Effector memory CD8-positive, alpha-beta T cell (primary cell): ENCODE data around the gene RND2.

Experiments
- ATAC-seq: fragments of 150-1000 bp; cut with Tn5 transposase; replicated peaks from 2 replicates; pipeline ENCODE4 v1.10.0; 2021; ENCODE audit warnings: mild to moderate bottlenecking, moderate library complexity
- DNase-seq, 3 experiments: peaks; one replicate each; pipeline ENCODE4 v3.0.0; 2021
- H3K27ac Mint-ChIP-seq, 2 donors: one replicate each; pipeline ENCODE4 v1.8.0; 2022; ENCODE audit warnings: mild to moderate bottlenecking in 2 of 2, mixed read lengths in 2 of 2, moderate library complexity in 2 of 2
- H3K27me3 Mint-ChIP-seq, 2 donors: one replicate each; pipeline ENCODE4 v1.8.0; 2022; ENCODE audit warnings: mixed read lengths in 2 of 2
- H3K36me3 Mint-ChIP-seq: one replicate; pipeline ENCODE4 v1.8.0; 2022; ENCODE audit warnings: mild to moderate bottlenecking, moderate library complexity, mixed read lengths; ENCODE audit not compliant: insufficient read depth
- H3K4me1 Mint-ChIP-seq, 2 donors: one replicate each; pipeline ENCODE4 v1.8.0; 2022; ENCODE audit warnings: low read depth in 2 of 2, mixed read lengths in 2 of 2
- H3K4me3 Mint-ChIP-seq, 2 donors: one replicate each; pipeline ENCODE4 v1.8.0; 2022; ENCODE audit warnings: mild to moderate bottlenecking in 2 of 2, mixed read lengths in 2 of 2, moderate library complexity in 2 of 2
- H3K9me3 Mint-ChIP-seq, 2 donors: one replicate each; pipeline ENCODE4 v1.8.0; 2022; ENCODE audit warnings: mixed read lengths in 2 of 2

The RND2 gene

DNA sequence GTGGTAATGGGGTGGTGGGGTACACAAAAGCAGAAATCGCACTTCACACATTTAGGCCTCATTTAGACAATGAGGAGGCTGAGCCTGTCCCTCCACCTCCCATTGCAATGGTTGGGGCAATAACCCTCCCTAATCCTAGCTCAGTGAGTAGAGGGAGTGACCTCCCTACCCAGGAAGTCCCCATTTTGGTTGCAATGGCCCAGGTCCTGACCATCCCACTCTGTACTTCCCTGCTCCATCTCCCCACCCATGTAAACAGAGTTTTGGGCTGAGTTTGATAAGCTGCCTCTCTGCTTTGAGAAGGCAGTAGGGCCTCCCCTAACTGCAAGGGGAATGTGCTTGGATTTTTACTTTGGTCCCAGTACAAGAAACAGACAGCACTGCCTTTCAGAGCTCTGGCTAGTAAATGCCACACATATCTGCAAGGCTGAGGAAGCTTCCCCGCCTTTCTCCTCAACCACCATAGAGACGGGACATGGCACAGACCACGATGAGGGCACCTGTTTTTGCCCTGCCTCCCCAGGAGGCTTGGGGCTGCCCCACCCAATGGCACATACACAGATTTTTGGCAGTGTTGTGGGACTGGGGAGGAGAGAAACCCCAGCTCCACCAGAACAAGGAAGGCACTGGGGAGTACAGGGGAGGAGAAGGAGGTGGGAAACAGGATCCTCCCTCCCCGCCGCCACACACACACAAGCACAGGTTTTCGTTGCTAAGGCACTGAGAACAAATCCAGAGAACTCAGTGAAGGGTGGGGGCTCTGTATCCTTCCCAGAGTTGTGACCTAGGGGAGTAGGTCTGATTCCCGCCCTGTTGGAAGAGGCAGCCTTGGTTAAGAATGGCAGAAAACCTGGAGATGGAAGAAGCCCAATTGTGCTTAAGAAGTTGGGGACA, 10.1 kb upstream of the RND2 start:
- no peak overlapping the region for H3K4me3 Mint-ChIP-seq
- DNase-seq (no peak), ATAC-seq (no peak)
- peaks cover 35% of the 10 kb centered on the region for H3K36me3 Mint-ChIP-seq
- peak overlapping the region in 1 of 2 donors; percentile 59 for H3K27ac Mint-ChIP-seq
- H3K27me3 Mint-ChIP-seq: no peaks in the 10 kb centered on the region
- peaks cover 20 to 23% of the 10 kb centered on the region in 2 donors for H3K4me1 Mint-ChIP-seq
- no peaks in the 10 kb centered on the region for H3K9me3 Mint-ChIP-seq

- H3K36me3 Mint-ChIP-seq: peaks cover 38% of the 10 kb centered on the region
- no peak for DNase-seq
- peaks cover 19 to 26% of the 10 kb centered on the region in 2 donors for H3K4me1 Mint-ChIP-seq
- H3K9me3 Mint-ChIP-seq: no peaks in the 10 kb centered on the region
- no peaks in the 10 kb centered on the region for H3K27me3 Mint-ChIP-seq
- ATAC-seq: no peak
- H3K4me3 Mint-ChIP-seq: no peak overlapping the region
- H3K27ac Mint-ChIP-seq: peak overlapping the region in 1 of 2 donors; percentile 59
Measured at GRCh38 chr17:43015579-43015978, 9.5 kb upstream of the RND2 start.

- no peak for DNase-seq
- Mint-ChIP-seq H3K36me3 (peaks cover 41% of the 10 kb centered on the region), H3K27me3 (no peaks in the 10 kb centered on the region), H3K9me3 (no peaks in the 10 kb centered on the region), H3K4me1 (peaks cover 22 to 30% of the 10 kb centered on the region in 2 donors), H3K27ac (peak overlapping the region in 1 of 2 donors; percentile 59), H3K4me3 (no peak overlapping the region)
- no peak for ATAC-seq
Measured at GRCh38 chr17:43016216-43016615, 8.8 kb upstream of the RND2 start.

- peak overlapping the region; percentile 44 to 88 for H3K27ac Mint-ChIP-seq
- peak in 1 of 3 experiments; percentile 8 for DNase-seq
- no peaks in the 10 kb centered on the region for H3K27me3 Mint-ChIP-seq
- ATAC-seq: peak; percentile 65
- peaks cover 24 to 29% of the 10 kb centered on the region in 2 donors for H3K4me1 Mint-ChIP-seq
- H3K4me3 Mint-ChIP-seq: no peak overlapping the region
- peaks cover 32% of the 10 kb centered on the region for H3K36me3 Mint-ChIP-seq
- H3K9me3 Mint-ChIP-seq: no peaks in the 10 kb centered on the region
Measured at GRCh38 chr17:43018008-43018853, 6.8 kb upstream of the RND2 start.

- H3K4me1 Mint-ChIP-seq: peaks cover 22 to 29% of the 10 kb centered on the region in 2 donors
- peak overlapping the region; percentile 50 to 88 for H3K27ac Mint-ChIP-seq
- H3K36me3 Mint-ChIP-seq: peaks cover 28% of the 10 kb centered on the region
- DNase-seq (no peak), ATAC-seq (no peak)
- H3K27me3 Mint-ChIP-seq: no peaks in the 10 kb centered on the region
- H3K4me3 Mint-ChIP-seq: no peak overlapping the region
- H3K9me3 Mint-ChIP-seq: no peaks in the 10 kb centered on the region
Measured at GRCh38 chr17:43018932-43019331, 6.1 kb upstream of the RND2 start.

DNA sequence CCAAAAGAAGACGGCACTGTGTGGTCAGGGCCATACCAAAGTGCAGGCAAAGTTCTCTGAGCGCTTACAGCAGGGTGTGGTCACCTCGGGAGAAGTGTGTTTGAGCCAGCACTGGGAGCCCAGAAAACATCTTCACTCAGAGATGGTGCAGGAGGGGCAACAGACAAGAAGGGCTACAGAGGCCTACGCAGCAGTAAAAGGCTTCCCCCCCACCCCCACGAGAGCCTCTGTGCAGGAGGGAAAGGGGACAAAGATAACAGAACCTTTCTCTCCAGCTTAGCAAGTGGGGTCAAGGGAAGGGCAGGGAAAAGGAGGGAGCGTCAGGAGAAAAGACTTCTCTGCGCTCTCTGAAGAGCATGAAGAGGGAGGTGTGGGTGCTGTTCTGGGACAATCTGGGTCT, 5.6 kb upstream of the RND2 start:
- Mint-ChIP-seq H3K9me3 (no peaks in the 10 kb centered on the region), H3K27ac (peak overlapping the region in 1 of 2 donors; percentile 50), H3K4me1 (peaks cover 24 to 32% of the 10 kb centered on the region in 2 donors), H3K27me3 (no peaks in the 10 kb centered on the region), H3K4me3 (peak overlapping the region; percentile 1 to 25), H3K36me3 (peaks cover 26% of the 10 kb centered on the region)
- DNase-seq: no peak
- ATAC-seq: no peak

DNA sequence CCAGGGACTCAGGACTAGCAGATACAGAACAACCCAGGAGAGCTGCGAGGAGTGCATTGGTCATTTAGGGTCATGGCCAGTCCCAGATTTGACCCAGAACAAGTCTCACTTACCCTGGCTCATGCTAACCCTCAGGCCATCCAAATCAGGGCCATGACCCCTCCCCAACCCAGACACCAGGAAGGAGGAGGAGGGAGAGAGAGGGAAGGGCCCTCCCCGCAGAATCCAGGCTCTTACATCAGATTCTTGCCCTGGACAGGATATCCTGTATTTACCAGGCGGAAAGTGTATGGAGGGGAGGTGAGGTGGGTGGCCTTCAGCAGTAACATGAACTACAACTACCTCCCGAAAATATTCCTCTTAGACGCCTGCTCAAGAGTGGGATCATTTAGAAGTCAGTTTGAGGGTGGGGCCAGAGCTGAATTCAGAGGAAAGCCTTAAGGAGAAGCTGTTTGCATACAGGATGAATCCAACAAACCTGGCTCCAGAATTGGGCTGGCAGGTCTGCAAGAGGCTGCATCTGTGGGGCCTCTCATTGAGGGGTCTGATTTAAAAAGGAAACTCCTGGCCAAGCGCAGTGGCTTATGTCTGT, 4.9 kb upstream of the RND2 start:
- ATAC-seq (no peak), DNase-seq (no peak)
- H3K27ac Mint-ChIP-seq: peak overlapping the region; percentile 32 to 50
- peak overlapping the region; percentile 84 for H3K4me3 Mint-ChIP-seq
- H3K27me3 Mint-ChIP-seq: no peaks in the 10 kb centered on the region
- no peaks in the 10 kb centered on the region for H3K9me3 Mint-ChIP-seq
- peaks cover 29 to 37% of the 10 kb centered on the region in 2 donors for H3K4me1 Mint-ChIP-seq
- H3K36me3 Mint-ChIP-seq: peaks cover 27% of the 10 kb centered on the region

GRCh38 chr17:43020789-43021740, 4.0 kb upstream of the RND2 start:
- DNase-seq: peak in 2 of 3 experiments; percentile 10 to 28
- no peaks in the 10 kb centered on the region for H3K9me3 Mint-ChIP-seq

GRCh38 chr17:43021741-43022512, 3.1 kb upstream of the RND2 start, which contains the start of gene VAT1:
TSS of gene VAT1 (minus strand) at chr17:43022385. CDS start at chr17:43022322, 63 bp downstream.
- H3K4me1 Mint-ChIP-seq: peaks cover 32 to 42% of the 10 kb centered on the region in 2 donors
- peak within 1 kb of the TSS in 1 of 2 donors; percentile 67 for H3K27ac Mint-ChIP-seq
- peak; percentile 44 for ATAC-seq
- no peaks in the 10 kb centered on the region for H3K27me3 Mint-ChIP-seq
- H3K9me3 Mint-ChIP-seq: no peaks in the 10 kb centered on the region
- DNase-seq: peak; percentile 40 to 46 (median 45)
- H3K4me3 Mint-ChIP-seq: peak within 1 kb of the TSS; percentile 84 to 92
- peaks cover 27% of the 10 kb centered on the region for H3K36me3 Mint-ChIP-seq

More at GRCh38 chr17:43020789-43021740, 4.0 kb upstream of the RND2 start:
- H3K36me3 Mint-ChIP-seq: peaks cover 27% of the 10 kb centered on the region
- peaks cover 32 to 42% of the 10 kb centered on the region in 2 donors for H3K4me1 Mint-ChIP-seq
- peak overlapping the region in 1 of 2 donors; percentile 67 for H3K27ac Mint-ChIP-seq
- ATAC-seq: no peak
- H3K27me3 Mint-ChIP-seq: no peaks in the 10 kb centered on the region
- H3K4me3 Mint-ChIP-seq: peak overlapping the region; percentile 84

- Mint-ChIP-seq H3K9me3 (no peaks in the 10 kb centered on the region), H3K4me3 (peak overlapping the region; percentile 78 to 92), H3K36me3 (peaks cover 19% of the 10 kb centered on the region), H3K4me1 (peaks cover 19 to 24% of the 10 kb centered on the region in 2 donors), H3K27me3 (no peaks in the 10 kb centered on the region), H3K27ac (peak overlapping the region; percentile 86 to 89)
- DNase-seq (no peak), ATAC-seq (no peak)
Measured at GRCh38 chr17:43025290-43025657, 243 bp downstream of the RND2 start.

GRCh38 chr17:43025766-43026537, 921 bp downstream of the RND2 start:
- Mint-ChIP-seq H3K4me1 (peaks cover 17% of the 10 kb centered on the region in 2 donors), H3K9me3 (no peaks in the 10 kb centered on the region), H3K36me3 (peaks cover 13% of the 10 kb centered on the region), H3K27me3 (no peaks in the 10 kb centered on the region), H3K27ac (peak overlapping the region; percentile 86 to 89), H3K4me3 (peak overlapping the region; percentile 78 to 92)
- ATAC-seq: no peak
- DNase-seq: no peak
